OCI-LY3 (cell line): ENCODE results near the gene FGGY.

ENCODE experiments used
- H2AFZ ChIP-seq: fragments of 200-600, 300-600 bp; shearing (Covaris generic); 2 replicates; pipeline ENCODE4 v1.6.0; 2014; ENCODE audit warnings: antibody characterized with exemption, low read depth, low read length
- H3K27ac ChIP-seq: fragments of 200-600, 300-600 bp; sonication (generic); 2 replicates; pipeline ENCODE4 v1.5.1; 2014; ENCODE audit warnings: mild to moderate bottlenecking, low read length, moderate library complexity, mixed read lengths
- H3K27me3 ChIP-seq: fragments of 200-600, 300-600 bp; sonication (generic); 2 replicates; pipeline ENCODE4 v1.6.1; 2014; ENCODE audit warnings: low read depth, low read length, mixed read lengths
- H3K36me3 ChIP-seq: fragments of 200-600, 300-600 bp; sonication (generic); replicated peaks from 2 replicates; pipeline ENCODE3; 2014; ENCODE audit warnings: low read depth, low read length, mixed read lengths
- H3K4me1 ChIP-seq: fragments of 300-600, 200-600 bp; sonication (generic); 2 replicates; pipeline ENCODE4 v1.6.1; 2014; ENCODE audit warnings: low read length, mixed read lengths
- H3K4me2 ChIP-seq: fragments of 200-600, 300-600 bp; sonication (generic); 2 replicates; pipeline ENCODE4 v1.6.1; 2014; ENCODE audit warnings: low read length, mixed read lengths
- H3K4me3 ChIP-seq: fragments of 300-600, 200-600 bp; sonication (generic); 2 replicates; pipeline ENCODE4 v1.5.1; 2014; ENCODE audit warnings: antibody characterized with exemption, mild to moderate bottlenecking, low read length, moderate library complexity
- H3K79me2 ChIP-seq: fragments of 300-600, 200-600 bp; shearing (Covaris generic); 2 replicates; pipeline ENCODE4 v1.6.1; 2014; ENCODE audit warnings: mild to moderate bottlenecking, low read length, mixed read lengths
- H3K9ac ChIP-seq: fragments of 300-600, 200-600 bp; shearing (Covaris generic); 2 replicates; pipeline ENCODE4 v1.6.0; 2014; ENCODE audit warnings: mild to moderate bottlenecking, low read length, moderate library complexity
- H3K9me3 ChIP-seq: fragments of 200-600, 300-600 bp; shearing (Covaris generic); 2 replicates; pipeline ENCODE4 v1.6.1; 2014; ENCODE audit warnings: low read length, mixed read lengths; ENCODE audit not compliant: insufficient read depth
- H4K20me1 ChIP-seq: fragments of 200-600, 300-600 bp; sonication (generic); 2 replicates; pipeline ENCODE4 v1.6.1; 2016; ENCODE audit warnings: low read length, mixed read lengths; ENCODE audit not compliant: insufficient read depth
- EZH2phosphoT487 ChIP-seq: fragments of 200-600 bp; shearing (Covaris generic); IDR thresholded peaks from 2 replicates; pipeline ENCODE4 v1.6.1; 2018; ENCODE audit warnings: antibody characterized with exemption, mixed run types, low read depth
- TF ChIP-seq, protein P1 (sequence below): fragments of 200-600, 300-600 bp; sonication (generic); IDR thresholded peaks from 2 replicates; pipeline ENCODE4 v1.5.1; 2014; ENCODE audit warnings: antibody characterized with exemption, low read length, low read depth

FGGY gene

DNA sequence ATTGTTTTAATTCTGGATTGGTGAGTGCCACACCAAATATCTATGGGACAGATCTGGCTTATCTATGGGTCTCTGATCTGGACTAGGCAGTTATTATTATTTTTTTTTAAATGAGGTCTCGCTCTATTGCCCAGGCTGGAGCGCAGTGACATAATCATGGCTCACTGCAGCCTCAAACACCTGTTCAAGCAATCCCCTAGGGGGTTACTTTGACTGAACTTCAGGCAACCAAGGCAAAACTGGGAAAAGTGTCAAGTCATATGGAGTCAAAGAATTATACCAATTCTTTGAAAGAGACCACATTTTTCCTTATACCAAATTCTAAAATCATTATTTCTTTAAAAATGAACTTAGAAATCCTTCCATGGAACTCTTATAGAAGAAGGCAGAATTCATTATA lies 388.8 kb downstream of the FGGY start:
- Histone ChIP-seq H2AFZ (no peak overlapping the region), H3K36me3 (no peaks in the 10 kb centered on the region), H3K9me3 (no peaks in the 10 kb centered on the region), H3K4me3 (no peak overlapping the region), H3K27me3 (no peaks in the 10 kb centered on the region), H3K4me2 (no peak overlapping the region), H3K9ac (no peak overlapping the region), H3K27ac (no peak overlapping the region), H3K4me1 (no peaks in the 10 kb centered on the region), H4K20me1 (no peaks in the 10 kb centered on the region), H3K79me2 (no peaks in the 10 kb centered on the region)
- no peak for TF ChIP-seq EZH2phosphoT487
- TF ChIP-seq, protein P1, sequence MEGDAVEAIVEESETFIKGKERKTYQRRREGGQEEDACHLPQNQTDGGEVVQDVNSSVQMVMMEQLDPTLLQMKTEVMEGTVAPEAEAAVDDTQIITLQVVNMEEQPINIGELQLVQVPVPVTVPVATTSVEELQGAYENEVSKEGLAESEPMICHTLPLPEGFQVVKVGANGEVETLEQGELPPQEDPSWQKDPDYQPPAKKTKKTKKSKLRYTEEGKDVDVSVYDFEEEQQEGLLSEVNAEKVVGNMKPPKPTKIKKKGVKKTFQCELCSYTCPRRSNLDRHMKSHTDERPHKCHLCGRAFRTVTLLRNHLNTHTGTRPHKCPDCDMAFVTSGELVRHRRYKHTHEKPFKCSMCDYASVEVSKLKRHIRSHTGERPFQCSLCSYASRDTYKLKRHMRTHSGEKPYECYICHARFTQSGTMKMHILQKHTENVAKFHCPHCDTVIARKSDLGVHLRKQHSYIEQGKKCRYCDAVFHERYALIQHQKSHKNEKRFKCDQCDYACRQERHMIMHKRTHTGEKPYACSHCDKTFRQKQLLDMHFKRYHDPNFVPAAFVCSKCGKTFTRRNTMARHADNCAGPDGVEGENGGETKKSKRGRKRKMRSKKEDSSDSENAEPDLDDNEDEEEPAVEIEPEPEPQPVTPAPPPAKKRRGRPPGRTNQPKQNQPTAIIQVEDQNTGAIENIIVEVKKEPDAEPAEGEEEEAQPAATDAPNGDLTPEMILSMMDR, result no peak

GRCh38 chr1:59686170-59686569 lies 389.3 kb downstream of the FGGY start:
- no peak overlapping the region for H2AFZ ChIP-seq
- no peaks in the 10 kb centered on the region for H3K36me3 ChIP-seq
- TF ChIP-seq EZH2phosphoT487, result no peak
- TF ChIP-seq, protein P1, result no peak

DNA sequence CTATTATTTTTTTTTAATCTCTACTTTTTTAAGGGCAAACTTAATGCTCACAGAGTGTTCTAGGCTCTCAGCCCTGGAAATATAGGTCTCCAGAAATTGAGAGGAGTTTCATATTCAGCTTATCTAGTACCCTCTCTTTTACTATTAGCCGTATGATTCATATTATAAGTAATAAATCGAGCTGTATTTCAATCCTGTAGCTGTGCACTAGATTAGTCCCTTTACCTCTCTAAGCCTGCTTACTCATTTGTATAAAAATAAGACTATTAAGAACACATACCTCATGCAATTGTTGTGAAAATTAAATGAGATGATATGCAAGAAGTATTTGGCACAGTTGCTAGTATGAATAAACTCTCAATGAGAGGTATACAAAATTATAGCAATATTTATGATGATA lies 389.7 kb downstream of the FGGY start:
- H3K4me3 ChIP-seq, result no peak overlapping the region
- no peaks in the 10 kb centered on the region for H3K4me1 ChIP-seq
- H3K9me3 ChIP-seq, result no peaks in the 10 kb centered on the region
- H3K79me2 ChIP-seq, result no peaks in the 10 kb centered on the region
- no peaks in the 10 kb centered on the region for H3K36me3 ChIP-seq
- H4K20me1 ChIP-seq, result no peaks in the 10 kb centered on the region
- no peaks in the 10 kb centered on the region for H3K27me3 ChIP-seq
- H3K9ac ChIP-seq, result no peak overlapping the region
- no peak overlapping the region for H2AFZ ChIP-seq
- no peak overlapping the region for H3K4me2 ChIP-seq
- no peak overlapping the region for H3K27ac ChIP-seq
- TF ChIP-seq, protein P1, result no peak
- TF ChIP-seq EZH2phosphoT487, result no peak

More at GRCh38 chr1:59686170-59686569, 389.3 kb downstream of the FGGY start:
- Histone ChIP-seq H3K27me3 (no peaks in the 10 kb centered on the region), H3K79me2 (no peaks in the 10 kb centered on the region), H3K9ac (no peak overlapping the region), H3K4me3 (no peak overlapping the region), H4K20me1 (no peaks in the 10 kb centered on the region), H3K4me1 (no peaks in the 10 kb centered on the region), H3K27ac (no peak overlapping the region), H3K4me2 (no peak overlapping the region), H3K9me3 (no peaks in the 10 kb centered on the region)

- H3K4me3 ChIP-seq, result no peak overlapping the region
- H2AFZ ChIP-seq, result no peak overlapping the region
- no peaks in the 10 kb centered on the region for H3K9me3 ChIP-seq
- H3K79me2 ChIP-seq, result no peaks in the 10 kb centered on the region
- no peaks in the 10 kb centered on the region for H4K20me1 ChIP-seq
- H3K4me1 ChIP-seq, result no peaks in the 10 kb centered on the region
- no peaks in the 10 kb centered on the region for H3K36me3 ChIP-seq
- H3K27ac ChIP-seq, result no peak overlapping the region
- no peak overlapping the region for H3K9ac ChIP-seq
- H3K4me2 ChIP-seq, result no peak overlapping the region
- TF ChIP-seq, protein P1, result no peak
- TF ChIP-seq EZH2phosphoT487, result no peak
- H3K27me3 ChIP-seq, result no peaks in the 10 kb centered on the region
These were observed 390.2 kb downstream of the FGGY start for GRCh38 chr1:59687081-59687480.
